ENCODE results near the gene SYCN. TPM values are rescaled to one million over a fixed set of nuclear protein-coding genes. Genes with fewer than 3 reads are reported as not detected.

The SYCN gene
- total RNA-seq, 6 experiments from 2014 or later: not detected

DNA sequence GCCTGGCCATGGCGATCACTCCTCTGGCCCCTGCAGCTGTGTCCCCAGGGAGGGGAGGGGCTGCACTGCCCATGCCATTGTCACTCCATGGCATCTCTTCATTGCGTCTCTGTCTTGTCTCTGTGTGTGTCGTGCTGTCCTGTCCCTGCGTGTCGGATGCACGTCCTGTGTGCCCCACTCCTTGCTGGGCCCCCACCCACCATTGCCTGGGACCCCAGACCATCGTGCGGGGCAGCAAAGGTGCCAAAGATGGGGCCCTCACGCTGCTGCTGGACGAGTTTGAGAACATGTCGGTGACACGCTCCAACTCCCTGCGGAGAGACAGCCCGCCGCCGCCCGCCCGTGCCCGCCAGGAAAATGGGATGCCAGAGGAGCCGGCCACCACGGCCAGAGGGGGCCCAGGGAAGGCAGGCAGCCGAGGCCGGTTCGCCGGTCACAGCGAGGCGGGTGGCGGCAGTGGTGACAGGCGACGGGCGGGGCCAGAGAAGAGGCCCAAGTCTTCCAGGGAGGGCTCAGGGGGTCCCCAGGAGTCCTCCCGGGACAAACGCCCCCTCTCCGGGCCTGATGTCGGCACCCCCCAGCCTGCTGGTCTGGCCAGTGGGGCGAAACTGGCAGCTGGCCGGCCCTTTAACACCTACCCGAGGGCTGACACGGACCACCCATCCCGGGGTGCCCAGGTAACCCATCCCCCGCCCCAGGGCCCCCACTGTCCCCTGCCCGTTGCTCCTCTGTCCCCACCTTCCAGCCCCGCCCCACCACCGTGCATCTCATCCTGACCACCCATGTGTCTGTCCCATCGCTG lies 31.2 kb downstream of the SYCN start:
- Mint-ChIP-seq H3K36me3 (ENCODE audit: low read depth) (no peaks in the 10 kb centered on the region; the same call in 1 of the 2 replicates), H3K27ac (no peak overlapping the region), H3K27me3 (ENCODE audit: insufficient read depth) (no peaks in the 10 kb centered on the region; the same call in 1 of the 2 replicates), H3K4me3 (no peak overlapping the region), H3K4me1 (ENCODE audit: low read depth) (no peaks in the 10 kb centered on the region), H3K9me3 (no peaks in the 10 kb centered on the region)
- TF ChIP-seq, protein P1, sequence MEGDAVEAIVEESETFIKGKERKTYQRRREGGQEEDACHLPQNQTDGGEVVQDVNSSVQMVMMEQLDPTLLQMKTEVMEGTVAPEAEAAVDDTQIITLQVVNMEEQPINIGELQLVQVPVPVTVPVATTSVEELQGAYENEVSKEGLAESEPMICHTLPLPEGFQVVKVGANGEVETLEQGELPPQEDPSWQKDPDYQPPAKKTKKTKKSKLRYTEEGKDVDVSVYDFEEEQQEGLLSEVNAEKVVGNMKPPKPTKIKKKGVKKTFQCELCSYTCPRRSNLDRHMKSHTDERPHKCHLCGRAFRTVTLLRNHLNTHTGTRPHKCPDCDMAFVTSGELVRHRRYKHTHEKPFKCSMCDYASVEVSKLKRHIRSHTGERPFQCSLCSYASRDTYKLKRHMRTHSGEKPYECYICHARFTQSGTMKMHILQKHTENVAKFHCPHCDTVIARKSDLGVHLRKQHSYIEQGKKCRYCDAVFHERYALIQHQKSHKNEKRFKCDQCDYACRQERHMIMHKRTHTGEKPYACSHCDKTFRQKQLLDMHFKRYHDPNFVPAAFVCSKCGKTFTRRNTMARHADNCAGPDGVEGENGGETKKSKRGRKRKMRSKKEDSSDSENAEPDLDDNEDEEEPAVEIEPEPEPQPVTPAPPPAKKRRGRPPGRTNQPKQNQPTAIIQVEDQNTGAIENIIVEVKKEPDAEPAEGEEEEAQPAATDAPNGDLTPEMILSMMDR (IDR thresholded peaks at IDR 0.05): no peak
- no peak for DNase-seq

DNA sequence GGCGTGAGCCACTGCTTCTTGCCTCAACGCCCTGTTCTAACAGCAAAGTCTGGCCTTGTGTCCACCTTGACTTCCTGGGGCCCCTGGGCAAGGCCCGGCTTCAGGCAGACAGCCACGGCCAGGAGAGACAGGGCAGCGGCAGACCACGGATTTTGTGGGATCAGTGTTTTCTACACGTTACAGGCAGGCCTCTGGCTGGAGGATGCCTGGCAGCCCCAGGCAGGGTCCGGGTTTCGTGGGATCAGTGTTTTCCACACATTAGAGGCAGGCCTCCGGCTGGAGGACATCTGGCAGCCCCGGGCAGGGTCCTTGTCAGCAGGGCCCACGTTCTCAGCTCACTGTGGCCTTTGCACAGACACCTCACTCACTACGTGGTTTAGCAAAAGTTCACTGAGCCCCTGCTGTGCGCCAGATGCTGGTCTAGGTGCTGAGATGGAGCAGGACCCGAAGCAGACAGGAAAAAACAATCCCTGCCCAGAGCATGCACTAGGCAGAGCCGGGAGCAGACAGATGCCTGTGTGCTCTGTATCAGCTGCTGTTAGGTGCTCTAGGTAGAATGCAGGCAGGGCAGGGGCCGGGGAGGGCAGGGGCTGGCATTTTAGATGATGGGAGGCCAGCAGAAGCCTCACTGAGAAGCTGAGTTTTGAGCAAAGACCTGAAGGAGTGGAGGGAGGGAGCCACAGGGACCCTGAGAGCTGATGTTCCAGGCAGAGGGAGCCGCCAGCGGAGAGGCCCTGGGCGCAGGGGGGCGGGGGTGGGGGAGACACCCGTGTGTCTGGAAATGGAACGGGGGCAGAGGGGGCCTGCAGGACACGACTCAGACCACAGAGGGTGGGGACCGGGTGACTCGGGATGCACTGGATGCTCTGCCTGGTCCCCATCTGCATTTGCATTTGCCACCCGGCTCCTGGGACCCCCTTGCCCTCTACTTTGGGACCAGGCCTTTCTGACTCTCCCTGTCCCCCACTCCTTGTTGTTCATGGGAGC lies 32.3 kb downstream of the SYCN start:
- TF ChIP-seq, protein P1 (IDR thresholded peaks at IDR 0.05): no peak
- Mint-ChIP-seq H3K9me3 (no peaks in the 10 kb centered on the region), H3K4me3 (no peak overlapping the region), H3K27ac (no peak overlapping the region), H3K4me1 (ENCODE audit: low read depth) (no peaks in the 10 kb centered on the region), H3K36me3 (ENCODE audit: low read depth) (no peaks in the 10 kb centered on the region; the same call in 1 of the 2 replicates), H3K27me3 (ENCODE audit: insufficient read depth) (no peaks in the 10 kb centered on the region; the same call in 1 of the 2 replicates)
- DNase-seq: no peak

DNA sequence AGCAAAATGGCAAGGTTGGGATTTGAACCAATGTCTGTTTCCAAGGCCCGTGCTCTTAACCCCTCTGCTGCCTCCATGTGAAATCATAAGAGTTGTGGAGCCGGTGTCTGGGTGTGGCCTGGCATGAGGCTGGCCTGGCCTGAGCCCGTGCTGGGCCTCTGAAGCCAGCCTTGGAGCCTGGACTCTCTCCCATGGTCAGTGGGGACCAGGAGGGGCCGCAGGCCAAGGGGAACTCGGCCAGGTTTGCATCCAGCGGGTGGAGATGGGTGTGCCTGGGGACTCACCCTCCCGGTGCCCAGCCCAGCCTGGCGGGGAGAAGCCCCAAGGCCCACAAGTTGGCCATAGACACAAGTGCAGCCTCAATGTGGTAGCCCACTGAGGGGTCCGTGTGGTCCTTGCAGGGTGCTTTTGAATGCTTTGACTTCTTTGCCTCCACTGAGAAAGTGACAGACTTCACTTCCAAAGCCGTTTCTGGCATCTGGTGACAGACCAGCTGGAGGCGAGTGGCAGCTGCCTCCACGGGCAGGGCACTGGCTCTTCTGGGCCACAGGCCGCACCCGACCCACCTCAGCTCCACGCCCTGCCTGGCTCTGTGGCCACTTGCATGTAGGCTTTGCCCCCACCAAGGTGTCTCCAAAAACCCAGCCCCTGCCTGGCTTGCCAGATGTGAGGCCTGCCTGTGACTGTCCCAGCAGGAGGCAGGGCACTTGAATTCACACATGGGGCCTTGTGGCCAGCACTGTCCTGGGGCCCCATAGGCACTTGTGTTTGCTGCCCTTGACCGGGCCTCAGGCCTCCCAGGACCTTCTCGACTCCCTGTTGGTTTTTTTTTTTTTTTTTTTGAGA lies 33.5 kb downstream of the SYCN start:
- no peak overlapping the region for H3K4me3 Mint-ChIP-seq
- H3K27ac Mint-ChIP-seq: no peak overlapping the region
- H3K27me3 Mint-ChIP-seq (ENCODE audit: insufficient read depth): no peaks in the 10 kb centered on the region; the same call in 1 of the 2 replicates
- no peaks in the 10 kb centered on the region for H3K9me3 Mint-ChIP-seq
- TF ChIP-seq, protein P1 (IDR thresholded peaks at IDR 0.05): no peak
- DNase-seq: no peak
- H3K36me3 Mint-ChIP-seq (ENCODE audit: low read depth): no peaks in the 10 kb centered on the region; the same call in 1 of the 2 replicates
- H3K4me1 Mint-ChIP-seq (ENCODE audit: low read depth): no peaks in the 10 kb centered on the region

- TF ChIP-seq, protein P1 (IDR thresholded peaks at IDR 0.05): no peak
- H3K4me1 Mint-ChIP-seq (ENCODE audit: low read depth): no peaks in the 10 kb centered on the region
- no peak for DNase-seq
- no peaks in the 10 kb centered on the region; the same call in 1 of the 2 replicates for H3K36me3 Mint-ChIP-seq (ENCODE audit: low read depth)
- H3K27ac Mint-ChIP-seq: no peak overlapping the region
- no peaks in the 10 kb centered on the region for H3K9me3 Mint-ChIP-seq
- H3K4me3 Mint-ChIP-seq: no peak overlapping the region
- H3K27me3 Mint-ChIP-seq (ENCODE audit: insufficient read depth): no peaks in the 10 kb centered on the region; the same call in 1 of the 2 replicates
These were observed 34.8 kb downstream of the SYCN start for GRCh38 chr19:39169143-39169810.

Data from HFFc6 (cell line).